Stimulated activated CD8-positive, alpha-beta memory T cell treated with anti-CD3 and anti-CD28 coated beads, Interleukin-4, amount 100 ng/mL, for 4 hours (primary cell): ENCODE measurements around the gene ASB9.
"Not testable (repeated sequence)": the region's sequence is repeated elsewhere in the genome, so short reads cannot be mapped to it uniquely, and the experiment has no call there.

Source experiments
- DNase-seq, 2 donors: peaks; one replicate each; pipeline ENCODE4 v3.0.0-alpha.2; 2020; ENCODE audit warnings: low read depth in 2 of 2, low spot score in 1 of 2

The ASB9 gene

GRCh38 chrX:15269618-15270521 lies at the start of gene ASB9:
TSS of gene ASB9 (minus strand) at chrX:15270083. CDS start at chrX:15269874, 209 bp downstream.
- no peak for DNase-seq

DNA sequence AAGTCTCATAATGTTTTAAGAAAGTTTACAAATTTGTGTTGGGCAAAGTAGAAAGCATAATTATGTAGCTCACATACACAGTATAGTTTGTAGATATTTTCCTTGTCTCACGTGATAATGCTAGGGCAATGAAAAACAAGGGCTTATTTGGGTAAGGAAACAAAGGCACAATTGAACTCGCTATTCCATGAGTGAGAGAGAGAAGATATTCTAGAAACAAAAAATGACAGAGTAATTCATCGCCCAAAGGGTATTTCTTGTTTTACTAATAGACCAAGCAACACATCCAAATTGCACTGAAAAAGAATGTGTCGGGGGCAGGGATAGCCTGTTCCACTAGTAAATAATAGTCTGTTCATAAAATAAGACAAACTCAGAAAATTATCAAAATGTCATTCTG lies 49.2 kb upstream of the ASB9 start:
- no peak for DNase-seq

GRCh38 chrX:15315509-15315908 lies 45.6 kb upstream of the ASB9 start, which contains the start of gene ASB11:
TSS of gene ASB11 (minus strand) at chrX:15315640. CDS start at chrX:15315605, 35 bp downstream.
- DNase-seq, result no peak

DNA sequence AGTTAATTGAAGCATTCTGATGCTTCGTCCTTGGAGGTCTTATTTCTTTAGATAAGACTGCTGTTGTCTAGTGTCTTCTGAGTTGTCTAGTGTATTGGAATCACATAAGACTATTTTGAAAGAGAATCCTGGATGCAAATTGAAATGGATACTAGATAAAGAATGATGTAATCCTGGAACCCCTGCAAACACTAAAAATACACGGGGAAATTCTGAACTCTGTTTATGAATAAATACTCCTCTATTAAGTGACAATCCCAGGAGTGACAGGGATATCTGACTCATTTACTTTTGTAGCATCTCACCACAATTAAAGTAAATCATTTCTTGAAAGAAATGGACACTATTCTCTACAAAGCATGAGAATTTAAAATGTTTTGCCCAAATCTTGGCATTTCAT lies 44.6 kb upstream of the ASB9 start:
- DNase-seq, result no peak

GRCh38 chrX:15311119-15311518 lies 41.2 kb upstream of the ASB9 start:
- no peak for DNase-seq

DNA sequence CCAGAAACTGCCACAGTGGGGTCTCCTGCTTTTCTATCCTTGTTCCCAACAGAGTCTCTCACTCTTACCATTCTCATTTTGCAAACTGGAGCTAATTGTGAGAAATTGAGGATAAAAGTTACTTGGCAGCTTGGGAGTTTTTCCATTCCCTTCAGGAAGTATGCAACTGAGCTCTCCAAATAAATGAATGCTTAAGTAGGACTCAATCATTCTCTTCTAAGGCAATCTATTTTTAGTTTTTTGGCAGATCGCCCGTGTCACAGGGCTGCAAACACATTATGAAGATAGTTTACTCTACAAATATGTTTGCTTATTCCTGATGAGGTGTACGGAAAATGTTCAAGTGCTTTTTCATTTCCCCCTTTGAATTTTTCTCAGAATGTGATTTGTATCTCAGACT lies 40.2 kb upstream of the ASB9 start:
- DNase-seq, result no peak

DNA sequence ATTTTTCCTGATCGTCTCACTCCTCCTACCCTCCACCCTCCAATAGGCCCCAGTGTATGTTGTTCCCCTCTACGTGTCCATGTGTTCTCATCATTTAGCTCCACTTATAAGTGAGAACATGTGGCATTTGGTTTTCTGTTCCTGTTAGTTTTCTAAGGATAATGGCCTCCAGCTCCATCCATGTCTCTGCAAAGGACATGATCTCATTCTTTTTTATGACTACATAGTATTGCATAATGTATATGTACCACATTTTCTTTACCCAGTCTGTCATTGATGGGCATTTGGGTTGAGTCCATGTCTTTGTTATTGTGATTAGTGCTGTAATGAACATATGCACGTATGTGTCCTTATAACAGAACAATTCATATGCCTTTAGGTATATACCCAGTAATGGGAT lies 36.0 kb upstream of the ASB9 start:
- not testable (repeated sequence) for DNase-seq

GRCh38 chrX:15301924-15302323 lies 32.0 kb upstream of the ASB9 start:
- DNase-seq, result no peak

- no peak for DNase-seq
Observed at GRCh38 chrX:15299941-15300851, 30.3 kb upstream of the ASB9 start.

- no peak for DNase-seq
Observed at GRCh38 chrX:15298780-15299179, 28.9 kb upstream of the ASB9 start.

- no peak for DNase-seq
Observed at GRCh38 chrX:15298201-15298600, 28.3 kb upstream of the ASB9 start.

DNA sequence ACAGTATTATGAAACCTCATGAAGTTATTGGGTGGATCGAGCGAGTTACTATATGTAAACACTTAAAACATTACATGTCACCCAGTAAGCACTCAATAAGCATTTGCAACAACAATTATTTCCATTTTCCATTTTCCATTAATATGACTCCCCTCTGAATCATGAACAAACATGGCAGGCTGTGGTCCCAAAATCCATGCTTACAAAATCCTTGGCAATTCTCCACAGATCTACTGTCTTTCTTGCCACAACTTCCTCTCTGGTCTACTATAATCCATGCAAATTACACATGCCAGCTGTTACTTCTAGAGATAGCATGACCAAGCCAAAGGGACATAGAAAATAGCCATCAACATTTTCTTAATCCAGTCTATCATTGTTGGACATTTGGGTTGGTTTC lies 23.6 kb upstream of the ASB9 start:
- no peak for DNase-seq

DNA sequence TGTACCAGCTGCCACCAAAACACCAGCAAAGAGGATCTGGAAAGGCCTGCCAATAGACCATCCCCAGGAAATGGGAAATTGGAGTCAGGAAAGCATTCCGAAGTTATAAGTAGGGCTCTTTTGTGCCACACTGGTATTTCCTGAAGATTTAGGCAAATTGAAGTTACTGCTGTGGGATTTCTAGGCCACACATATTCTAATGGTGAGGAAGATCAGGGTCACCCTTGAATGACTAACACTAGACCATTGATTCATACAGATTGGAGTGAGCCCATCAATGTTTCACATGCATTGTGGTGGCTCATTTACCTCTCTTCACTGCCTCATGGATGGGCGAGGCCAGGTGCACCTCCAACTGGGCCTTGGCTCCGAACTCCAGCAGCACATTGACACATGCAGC lies 23.0 kb upstream of the ASB9 start:
- DNase-seq, result no peak

DNA sequence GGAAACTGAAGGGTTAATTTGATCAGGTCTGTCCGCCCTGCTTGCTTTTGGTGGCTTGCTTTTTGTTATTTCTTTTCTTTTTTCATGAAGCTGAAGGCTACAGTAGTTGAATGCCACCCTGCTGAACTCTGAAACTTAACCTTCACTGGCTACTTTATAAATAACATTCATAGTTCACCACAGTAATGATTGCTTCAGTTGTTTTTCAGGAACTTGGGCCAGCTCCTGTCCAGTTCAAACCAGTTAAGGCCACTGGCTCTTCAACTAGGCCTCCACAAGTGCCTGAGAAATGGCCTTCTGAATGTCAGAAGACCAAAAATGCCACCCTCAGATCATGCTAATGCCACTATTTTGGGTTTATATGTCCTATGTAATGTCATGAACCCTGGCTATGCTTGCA lies 7.7 kb upstream of the ASB9 start:
- no peak for DNase-seq

GRCh38 chrX:15274946-15275345 lies 5.1 kb upstream of the ASB9 start:
- no peak for DNase-seq

GRCh38 chrX:15273275-15273674 lies 3.4 kb upstream of the ASB9 start:
- not testable (repeated sequence) for DNase-seq

GRCh38 chrX:15271757-15272156 lies 1.9 kb upstream of the ASB9 start:
- no peak for DNase-seq

DNA sequence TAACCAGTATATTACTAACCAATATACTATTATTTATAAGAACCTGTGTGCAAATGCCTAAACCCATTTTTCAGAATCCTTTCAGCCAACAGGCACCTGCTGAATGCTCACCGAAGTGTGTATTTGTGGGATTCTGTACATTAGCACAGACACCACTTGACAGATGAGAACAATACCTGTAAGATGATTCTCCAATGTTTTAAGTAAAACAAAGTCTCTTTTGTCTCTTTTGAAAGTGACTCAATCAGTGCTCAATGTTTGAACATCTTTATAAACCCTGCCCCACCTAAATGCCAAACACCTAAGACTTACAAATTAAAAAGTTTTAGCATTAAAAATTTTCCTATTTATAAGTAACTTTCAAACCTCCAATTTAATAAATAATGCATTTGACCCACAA lies 763 bp downstream of the ASB9 start:
- DNase-seq, result no peak

DNA sequence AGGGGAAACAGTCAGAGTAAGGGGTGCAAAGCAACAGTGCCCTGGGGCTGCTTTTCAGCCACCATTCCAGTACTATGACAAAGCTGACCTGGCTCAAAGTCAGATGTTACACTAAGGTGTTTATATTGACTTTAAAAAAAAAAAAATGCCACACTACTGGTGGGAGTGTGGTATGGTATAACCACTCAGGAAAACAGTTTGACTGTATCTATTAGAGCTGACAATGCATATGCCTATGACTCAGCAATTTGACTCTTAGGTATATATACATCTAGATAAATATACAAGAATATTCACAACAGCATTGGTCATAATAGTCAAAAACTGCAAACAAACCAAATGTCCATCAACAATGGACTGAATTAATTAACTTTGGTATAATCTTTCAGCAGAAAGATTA lies 15.0 kb downstream of the ASB9 start:
- no peak for DNase-seq

DNA sequence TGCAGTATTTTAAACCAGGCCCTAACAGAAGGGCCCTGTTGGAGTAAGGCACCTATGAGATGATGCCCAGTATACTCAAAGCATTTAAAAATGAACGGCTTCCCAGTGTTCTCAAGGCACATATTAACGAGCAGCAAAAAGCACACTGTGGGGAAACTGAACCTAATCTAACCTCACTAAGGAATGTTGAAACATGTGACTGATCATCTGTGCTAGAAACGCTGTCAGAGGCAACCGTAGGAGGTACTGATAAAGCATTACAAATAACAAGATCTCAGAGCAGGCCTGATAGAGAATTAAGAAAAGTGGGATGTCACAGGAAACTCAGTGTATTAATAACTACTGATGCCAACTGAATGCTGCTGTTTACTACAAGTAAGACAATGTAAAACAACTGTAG lies 24.0 kb downstream of the ASB9 start:
- no peak for DNase-seq

GRCh38 chrX:15244421-15244820 lies 25.5 kb downstream of the ASB9 start:
- no peak for DNase-seq
